ENCODE data around the gene C1orf105. TPM values are rescaled to one million over a fixed set of nuclear protein-coding genes. Genes with fewer than 3 reads are reported as not detected.

C1orf105 gene
- polyA plus RNA-seq, 1 of the 3 experiments (the other 2 are of a cell fraction) = not detected

- Histone ChIP-seq H3K36me3 (replicated peaks in 1 of 2; ENCODE audit: control insufficient read depth in 1 of 2, insufficient read depth in 2 of 2, low read length in 1 of 2) (no peaks in the 10 kb centered on the region), H2AFZ (ENCODE audit: low read depth) (no peak overlapping the region), H3K27ac (ENCODE audit: low read depth in 2 of 2, low read length in 1 of 2) (no peak overlapping the region), H3K4me2 (no peak overlapping the region), H3K27me3 (ENCODE audit: insufficient read depth) (no peaks in the 10 kb centered on the region), H3F3A (replicated peaks; ENCODE audit: insufficient read depth) (no peaks in the 10 kb centered on the region), H4K20me1 (ENCODE audit: insufficient read depth) (no peaks in the 10 kb centered on the region), H3K4me3 (ENCODE audit: low read depth in 2 of 2, low read length in 1 of 2) (no peak overlapping the region), H3K9me2 (no peaks in the 10 kb centered on the region), H3K79me2 (ENCODE audit: insufficient read depth) (no peaks in the 10 kb centered on the region), H3K9ac (no peak overlapping the region), H3K4me1 (ENCODE audit: control insufficient read depth in 1 of 2, insufficient read depth in 2 of 2, low read depth in 1 of 2, low read length in 1 of 2) (no peaks in the 10 kb centered on the region; a peak in 1 of 4 replicates), H3K9me3 (no peaks in the 10 kb centered on the region)
- ChIA-PET POLR2A (no interaction called here), CTCF (no interaction called here)
- no peak for DNase-seq
- WGBS (ENCODE audit: low lambda C conversion rate) = 46% methylated on average over 2 of the region's 2 CpGs
- TF ChIP-seq USF2 (IDR thresholded peaks at IDR 0.05; ENCODE audit: borderline replicate concordance, low read depth, low read length) (no peak), TCF12 (IDR thresholded peaks at IDR 0.05) (no peak), RFX5 (IDR thresholded peaks at IDR 0.05; ENCODE audit: low read length) (no peak)
Measured at GRCh38 chr1:172470149-172470548, 49.7 kb downstream of the C1orf105 start.

- Histone ChIP-seq H3K9me2 (no peaks in the 10 kb centered on the region), H3K4me2 (no peak overlapping the region), H3K27me3 (ENCODE audit: insufficient read depth) (no peaks in the 10 kb centered on the region), H3K79me2 (ENCODE audit: insufficient read depth) (no peaks in the 10 kb centered on the region), H4K20me1 (ENCODE audit: insufficient read depth) (no peaks in the 10 kb centered on the region), H3K4me3 (ENCODE audit: low read depth in 2 of 2, low read length in 1 of 2) (no peak overlapping the region), H3K36me3 (replicated peaks in 1 of 2; ENCODE audit: control insufficient read depth in 1 of 2, insufficient read depth in 2 of 2, low read length in 1 of 2) (no peaks in the 10 kb centered on the region), H3K27ac (ENCODE audit: low read depth in 2 of 2, low read length in 1 of 2) (no peak overlapping the region), H3K9ac (no peak overlapping the region), H2AFZ (ENCODE audit: low read depth) (no peak overlapping the region), H3K9me3 (no peaks in the 10 kb centered on the region), H3F3A (replicated peaks; ENCODE audit: insufficient read depth) (no peaks in the 10 kb centered on the region), H3K4me1 (ENCODE audit: control insufficient read depth in 1 of 2, insufficient read depth in 2 of 2, low read depth in 1 of 2, low read length in 1 of 2) (peaks cover 0 to 3% of the 10 kb centered on the region in 2 experiments; a peak in 2 of 4 replicates)
- ChIA-PET CTCF (interaction anchor here (1.4 kb wide), 1 partner anchor 19 kb away, joined by 4 read pairs; no protein-coding TSS in a partner anchor), POLR2A (no interaction called here)
- DNase-seq = no peak
- 100% methylated on average over 1 of the region's 1 CpG for WGBS (ENCODE audit: low lambda C conversion rate)
- TF ChIP-seq FOXJ3 (CRISPR knock-in tag; IDR thresholded peaks at IDR 0.05) (no peak), USF2 (IDR thresholded peaks at IDR 0.05; ENCODE audit: borderline replicate concordance, low read depth, low read length) (no peak), EP300 (IDR thresholded peaks at IDR 0.05; ENCODE audit: borderline replicate concordance in 1 of 2, low read depth in 1 of 2, low read length in 1 of 2) (no peak), EZH2phosphoT487 (IDR thresholded peaks at IDR 0.05; ENCODE audit: borderline replicate concordance, low read depth) (no peak), TEAD4 (IDR thresholded peaks at IDR 0.05; ENCODE audit: borderline replicate concordance, insufficient read depth) (no peak)
Measured at GRCh38 chr1:172471666-172472065, 51.2 kb downstream of the C1orf105 start.

GRCh38 chr1:172472495-172472894 lies 52.0 kb downstream of the C1orf105 start:
- TF ChIP-seq CTCF (IDR thresholded peaks at IDR 0.05) = no peak
- peak; percentile 62; the same call in 1 of the 2 replicates for TF ChIP-seq REST (IDR thresholded peaks at IDR 0.05; ENCODE audit: low read depth, low read length)
- Histone ChIP-seq H3K27ac (ENCODE audit: low read depth in 2 of 2, low read length in 1 of 2) (no peak overlapping the region), H3K4me3 (ENCODE audit: low read depth in 2 of 2, low read length in 1 of 2) (no peak overlapping the region), H3F3A (replicated peaks; ENCODE audit: insufficient read depth) (no peaks in the 10 kb centered on the region), H3K36me3 (replicated peaks in 1 of 2; ENCODE audit: control insufficient read depth in 1 of 2, insufficient read depth in 2 of 2, low read length in 1 of 2) (no peaks in the 10 kb centered on the region), H3K79me2 (ENCODE audit: insufficient read depth) (no peaks in the 10 kb centered on the region), H2AFZ (ENCODE audit: low read depth) (no peak overlapping the region), H3K9me3 (no peaks in the 10 kb centered on the region), H3K4me2 (no peak overlapping the region), H3K4me1 (ENCODE audit: control insufficient read depth in 1 of 2, insufficient read depth in 2 of 2, low read depth in 1 of 2, low read length in 1 of 2) (peaks cover 0 to 3% of the 10 kb centered on the region in 2 experiments; a peak in 2 of 4 replicates), H4K20me1 (ENCODE audit: insufficient read depth) (no peaks in the 10 kb centered on the region), H3K27me3 (ENCODE audit: insufficient read depth) (no peaks in the 10 kb centered on the region), H3K9ac (no peak overlapping the region), H3K9me2 (no peaks in the 10 kb centered on the region)
- DNase-seq = no peak
- WGBS (ENCODE audit: low lambda C conversion rate) = 53% methylated on average over 1 of the region's 1 CpG
- ChIA-PET CTCF (interaction anchor here (1.4 kb wide), 1 partner anchor 20 kb away, joined by 4 read pairs; no protein-coding TSS in a partner anchor), POLR2A (no interaction called here)

Data from SK-N-SH (cell line).